GM18499 (cell line): ENCODE results near the gene USP27X.

Experiments used
- ATAC-seq: cut with Tn5 transposase; IDR thresholded peaks from one replicate; pipeline ENCODE4 v1.9.1; 2021; ENCODE audit warnings: moderate number of reproducible peaks; ENCODE audit not compliant: insufficient read depth, unreplicated experiment

The USP27X gene

GRCh38 chrX:49880668-49881067 is 1.4 kb downstream of the USP27X start:
- no peak for ATAC-seq

GRCh38 chrX:49884290-49884862 is 5.1 kb downstream of the USP27X start:
- no peak for ATAC-seq

- ATAC-seq = no peak
Observed at GRCh38 chrX:49892542-49892941, 13.3 kb downstream of the USP27X start.

GRCh38 chrX:49896951-49897350 is 17.7 kb downstream of the USP27X start:
- no peak for ATAC-seq

- no peak for ATAC-seq
Observed at GRCh38 chrX:49901048-49901447, 21.8 kb downstream of the USP27X start.

GRCh38 chrX:49910344-49910743 is 31.1 kb downstream of the USP27X start:
- ATAC-seq = no peak

- no peak for ATAC-seq
Observed at GRCh38 chrX:49912086-49912485, 32.8 kb downstream of the USP27X start.

GRCh38 chrX:49912861-49913260 is 33.6 kb downstream of the USP27X start:
- no peak for ATAC-seq

- peak; percentile 66 for ATAC-seq
Observed at GRCh38 chrX:49915361-49916222, 36.3 kb downstream of the USP27X start.

- ATAC-seq = no peak
Observed at GRCh38 chrX:49919617-49920016, 40.3 kb downstream of the USP27X start.

GRCh38 chrX:49921109-49921508 is 41.8 kb downstream of the USP27X start:
- no peak for ATAC-seq

GRCh38 chrX:49922291-49923241 is 43.3 kb downstream of the USP27X start, which contains the start of gene CLCN5:
CLCN5 (plus strand) TSS chrX:49922596; CDS start chrX:49925299, 2,703 bp downstream.
- ATAC-seq = peak; percentile 82

GRCh38 chrX:49925176-49925575 is 45.9 kb downstream of the USP27X start:
- no peak for ATAC-seq

- no peak for ATAC-seq
Observed at GRCh38 chrX:49930039-49930438, 50.8 kb downstream of the USP27X start.
